Superior temporal gyrus (tissue), 1 donor: ENCODE measurements around the gene SLC44A1.
A peak's percentile ranks its signal among the peaks of the same experiment; 100 is the strongest.
"Not testable (repeated sequence)": the region's sequence is repeated elsewhere in the genome, so short reads cannot be mapped to it uniquely, and the experiment has no call there.

Source experiments
- DNase-seq: peaks from one replicate; pipeline ENCODE4 v3.0.0-alpha.2; 2016; ENCODE audit errors: extremely low spot score

Gene SLC44A1

GRCh38 chr9:105242557-105242956 is 1.9 kb upstream of the SLC44A1 start:
- DNase-seq: peak; percentile 78

- DNase-seq: peak; percentile 44
Observed at GRCh38 chr9:105243015-105243686, 1.3 kb upstream of the SLC44A1 start.

- no peak for DNase-seq
Observed at GRCh38 chr9:105244734-105245028, 230 bp downstream of the SLC44A1 start.

GRCh38 chr9:105245029-105245890 is 809 bp downstream of the SLC44A1 start:
- DNase-seq: no peak

- DNase-seq: peak; percentile 79
Observed at GRCh38 chr9:105245891-105246161, 1.4 kb downstream of the SLC44A1 start.

- peak; percentile 74 for DNase-seq
Observed at GRCh38 chr9:105246656-105247173, 2.3 kb downstream of the SLC44A1 start.

GRCh38 chr9:105248691-105249090 is 4.2 kb downstream of the SLC44A1 start:
- peak; percentile 52 for DNase-seq

- no peak for DNase-seq
Observed at GRCh38 chr9:105251133-105251532, 6.7 kb downstream of the SLC44A1 start.

GRCh38 chr9:105251733-105252404 is 7.4 kb downstream of the SLC44A1 start:
- DNase-seq: peak; percentile 26

- DNase-seq: no peak
Observed at GRCh38 chr9:105252405-105252756, 7.9 kb downstream of the SLC44A1 start.

GRCh38 chr9:105254226-105254625 is 9.8 kb downstream of the SLC44A1 start:
- no peak for DNase-seq

- no peak for DNase-seq
Observed at GRCh38 chr9:105255421-105255820, 11.0 kb downstream of the SLC44A1 start.

GRCh38 chr9:105256569-105256968 is 12.1 kb downstream of the SLC44A1 start:
- not testable (repeated sequence) for DNase-seq

- DNase-seq: no peak
Observed at GRCh38 chr9:105257809-105258208, 13.4 kb downstream of the SLC44A1 start.

GRCh38 chr9:105258225-105258737 is 13.8 kb downstream of the SLC44A1 start:
- no peak for DNase-seq

- DNase-seq: no peak
Observed at GRCh38 chr9:105259274-105259673, 14.8 kb downstream of the SLC44A1 start.

GRCh38 chr9:105259731-105260612 is 15.5 kb downstream of the SLC44A1 start:
- no peak for DNase-seq

- no peak for DNase-seq
Observed at GRCh38 chr9:105262497-105262896, 18.0 kb downstream of the SLC44A1 start.

GRCh38 chr9:105264380-105264779 is 19.9 kb downstream of the SLC44A1 start:
- no peak for DNase-seq

GRCh38 chr9:105268254-105268653 is 23.8 kb downstream of the SLC44A1 start:
- DNase-seq: not testable (repeated sequence)

- DNase-seq: no peak
Observed at GRCh38 chr9:105269593-105269992, 25.1 kb downstream of the SLC44A1 start.

- DNase-seq: no peak
Observed at GRCh38 chr9:105270711-105271110, 26.3 kb downstream of the SLC44A1 start.
